ENCODE results near the gene PCSK4.
"Not testable (repeated sequence)": the region's sequence is repeated elsewhere in the genome, so short reads cannot be mapped to it uniquely, and the experiment has no call there.

PCSK4 gene

GRCh38 chr19:1490311-1491113 is at the start of gene PCSK4:
PCSK4 (minus strand) TSS chr19:1490350; CDS start chr19:1490346, 4 bp downstream.
- TF ChIP-seq CTCF (IDR thresholded peaks at IDR 0.05; ENCODE audit: unreplicated experiment in 3 of 3), result no peak
- no peaks in the 10 kb centered on the region for H3K36me3 Mint-ChIP-seq (ENCODE audit: low read depth)
- peaks cover 23% of the 10 kb centered on the region for H3K27me3 Mint-ChIP-seq (ENCODE audit: low read depth)
- no peaks in the 10 kb centered on the region for H3K9me3 Mint-ChIP-seq
- peak within 1 kb of the TSS; percentile 74 to 96 (median 89) for H3K27ac Mint-ChIP-seq
- peaks cover 5% of the 10 kb centered on the region for H3K4me1 Mint-ChIP-seq
- peak within 1 kb of the TSS; percentile 85 to 88 (median 87) for H3K4me3 Mint-ChIP-seq

DNA sequence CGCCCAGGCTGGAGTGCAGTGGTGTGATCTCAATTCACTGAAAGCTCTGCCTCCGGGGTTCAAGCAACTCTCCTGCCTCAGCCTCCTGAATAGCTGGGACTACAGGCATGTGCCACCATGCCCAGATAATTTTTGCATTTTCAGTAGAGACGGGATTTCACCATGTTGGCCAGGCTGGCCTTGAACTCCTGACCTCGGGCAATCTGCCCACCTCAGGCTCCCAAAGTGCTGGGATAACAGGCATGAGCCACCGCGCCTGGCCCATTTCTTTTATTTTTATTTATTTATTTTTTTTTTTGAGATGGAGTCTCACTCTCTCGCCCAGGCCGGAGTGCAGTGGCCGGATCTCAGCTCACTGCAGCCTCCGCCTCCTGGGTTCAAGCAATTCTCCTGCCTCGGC is 49.6 kb upstream of the PCSK4 start:
- peak overlapping the region in 1 of 3 experiments; percentile 92 for H3K27ac Mint-ChIP-seq
- H3K4me1 Mint-ChIP-seq, result peaks cover 17% of the 10 kb centered on the region
- H3K36me3 Mint-ChIP-seq (ENCODE audit: low read depth); H3K4me3 Mint-ChIP-seq; H3K9me3 Mint-ChIP-seq: not testable (repeated sequence)
- H3K27me3 Mint-ChIP-seq (ENCODE audit: low read depth), result peaks cover 31% of the 10 kb centered on the region

DNA sequence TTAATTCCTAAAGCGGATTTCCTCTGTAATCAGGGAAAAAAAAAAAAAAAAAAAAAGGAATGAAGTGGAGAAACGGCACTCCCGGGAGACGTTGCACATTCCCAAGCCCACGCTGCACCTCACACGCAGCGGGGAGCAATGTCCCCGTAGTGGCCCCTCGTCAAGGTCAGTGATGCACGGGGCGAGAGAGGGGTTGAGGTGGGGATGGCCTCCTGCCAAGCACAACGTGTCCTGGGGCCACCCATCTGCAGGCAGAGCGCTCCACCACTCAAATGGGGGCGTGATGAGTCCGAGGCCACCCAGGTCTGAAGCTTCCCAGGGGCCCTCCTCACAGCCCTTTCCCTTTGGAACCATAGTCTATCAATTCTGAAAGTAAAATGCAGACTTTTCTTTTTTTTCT is 48.8 kb upstream of the PCSK4 start:
- Mint-ChIP-seq H3K9me3 (no peaks in the 10 kb centered on the region), H3K27me3 (ENCODE audit: low read depth) (peaks cover 23% of the 10 kb centered on the region), H3K4me3 (peak overlapping the region in 1 of 3 experiments; percentile 38), H3K4me1 (peaks cover 17% of the 10 kb centered on the region), H3K36me3 (ENCODE audit: low read depth) (no peaks in the 10 kb centered on the region), H3K27ac (peak overlapping the region in 2 of 3 experiments; percentile 59 to 71)
- no peak for TF ChIP-seq CTCF (IDR thresholded peaks at IDR 0.05; ENCODE audit: unreplicated experiment in 3 of 3)

GRCh38 chr19:1535699-1536098 is 45.5 kb upstream of the PCSK4 start:
- not testable (repeated sequence) for H3K9me3 Mint-ChIP-seq; H3K4me3 Mint-ChIP-seq; H3K27ac Mint-ChIP-seq; H3K36me3 Mint-ChIP-seq (ENCODE audit: low read depth); H3K4me1 Mint-ChIP-seq
- peaks cover 23% of the 10 kb centered on the region for H3K27me3 Mint-ChIP-seq (ENCODE audit: low read depth)

DNA sequence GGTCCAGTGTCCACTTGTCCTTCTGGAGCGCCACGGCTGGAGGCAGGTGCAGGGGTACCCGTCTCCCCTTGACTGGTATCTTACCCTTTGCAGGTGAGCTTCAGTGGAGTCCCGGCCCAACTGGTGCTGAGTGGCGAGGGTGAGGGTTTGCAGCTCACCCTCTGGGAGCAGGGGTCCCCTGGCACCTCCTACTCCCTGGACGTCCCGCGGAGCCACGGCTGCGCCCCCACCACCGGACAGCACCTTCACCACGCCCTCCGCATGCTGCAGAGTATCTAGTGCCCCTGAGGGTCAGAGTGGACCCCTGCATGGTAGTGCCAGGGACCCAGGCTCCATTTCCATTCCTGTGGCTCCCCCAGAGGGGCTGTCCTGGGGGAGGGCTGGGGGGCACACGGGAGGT is 44.8 kb upstream of the PCSK4 start:
- Mint-ChIP-seq H3K27me3 (ENCODE audit: low read depth) (peaks cover 20% of the 10 kb centered on the region), H3K4me3 (no peak overlapping the region), H3K9me3 (no peaks in the 10 kb centered on the region), H3K4me1 (no peaks in the 10 kb centered on the region), H3K27ac (no peak overlapping the region), H3K36me3 (ENCODE audit: low read depth) (no peaks in the 10 kb centered on the region)
- no peak for TF ChIP-seq CTCF (IDR thresholded peaks at IDR 0.05; ENCODE audit: unreplicated experiment in 3 of 3)

- no peak overlapping the region for H3K4me3 Mint-ChIP-seq
- TF ChIP-seq CTCF (IDR thresholded peaks at IDR 0.05; ENCODE audit: unreplicated experiment in 3 of 3), result no peak
- peaks cover 25% of the 10 kb centered on the region for H3K27me3 Mint-ChIP-seq (ENCODE audit: low read depth)
- H3K9me3 Mint-ChIP-seq, result no peaks in the 10 kb centered on the region
- no peak overlapping the region for H3K27ac Mint-ChIP-seq
- no peaks in the 10 kb centered on the region for H3K4me1 Mint-ChIP-seq
- no peaks in the 10 kb centered on the region for H3K36me3 Mint-ChIP-seq (ENCODE audit: low read depth)
Measured at GRCh38 chr19:1533510-1534150, 43.5 kb upstream of the PCSK4 start.

GRCh38 chr19:1532003-1532402 is 41.9 kb upstream of the PCSK4 start:
- no peaks in the 10 kb centered on the region for H3K36me3 Mint-ChIP-seq (ENCODE audit: low read depth)
- no peak overlapping the region for H3K4me3 Mint-ChIP-seq
- no peaks in the 10 kb centered on the region for H3K4me1 Mint-ChIP-seq
- H3K9me3 Mint-ChIP-seq, result no peaks in the 10 kb centered on the region
- H3K27ac Mint-ChIP-seq, result no peak overlapping the region
- H3K27me3 Mint-ChIP-seq (ENCODE audit: low read depth), result peaks cover 29% of the 10 kb centered on the region
- no peak for TF ChIP-seq CTCF (IDR thresholded peaks at IDR 0.05; ENCODE audit: unreplicated experiment in 3 of 3)
